ENCODE measurements around the gene SCN4B.

The SCN4B gene

GRCh38 chr11:118095493-118095892 is 57.1 kb downstream of the SCN4B start:
- DNase-seq = no peak

DNA sequence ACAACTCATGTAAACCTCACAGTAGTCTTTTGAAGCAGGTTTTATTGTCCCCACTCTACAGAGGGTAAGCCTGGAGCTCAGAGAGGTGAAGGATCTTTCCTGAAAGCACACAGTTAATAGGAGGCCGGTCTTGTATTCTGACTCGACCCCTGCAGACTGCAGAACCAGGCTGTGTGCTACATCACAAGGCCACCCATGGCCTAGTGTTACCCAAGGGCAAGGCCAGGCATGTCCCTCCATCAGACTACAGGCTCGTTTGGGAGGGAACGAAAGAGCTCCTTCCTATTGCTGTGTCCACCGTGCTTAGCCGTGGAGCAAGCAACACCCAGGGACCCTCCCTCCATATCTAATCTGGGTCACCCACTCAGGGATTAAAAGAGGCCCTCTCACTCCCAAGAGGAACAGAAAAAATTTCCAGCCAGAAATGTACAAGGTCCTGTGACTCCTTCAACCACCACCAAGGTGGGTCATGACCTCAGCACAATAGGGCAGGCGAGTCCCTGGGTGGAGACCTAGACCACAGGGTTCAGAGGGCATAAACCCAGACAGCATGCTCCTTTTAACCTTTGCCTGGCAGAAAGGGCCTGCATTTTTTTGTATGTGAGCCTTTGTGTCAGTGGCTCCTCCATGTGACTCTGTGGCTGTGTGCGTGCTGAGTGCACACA is 59.6 kb downstream of the SCN4B start:
- DNase-seq = no peak

DNA sequence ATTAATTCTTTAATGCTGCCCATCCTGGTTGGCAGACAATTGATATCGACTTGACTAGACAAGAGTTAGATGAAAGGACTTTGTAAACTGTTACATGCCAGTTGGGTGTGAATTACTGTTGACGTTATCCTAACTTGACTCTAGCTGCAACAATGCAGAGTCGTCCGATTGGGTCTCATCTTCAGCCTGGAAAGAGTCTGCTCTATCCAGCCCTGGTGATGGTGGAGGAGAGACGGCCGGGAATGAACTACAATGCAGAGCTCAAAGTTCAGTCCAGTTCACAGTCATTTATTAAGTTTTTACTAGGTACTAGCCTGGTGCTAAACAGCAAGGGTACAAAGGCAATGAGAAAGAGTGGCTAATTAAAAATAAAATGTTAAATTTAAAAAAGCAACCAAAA is 60.9 kb downstream of the SCN4B start:
- no peak for DNase-seq

DNA sequence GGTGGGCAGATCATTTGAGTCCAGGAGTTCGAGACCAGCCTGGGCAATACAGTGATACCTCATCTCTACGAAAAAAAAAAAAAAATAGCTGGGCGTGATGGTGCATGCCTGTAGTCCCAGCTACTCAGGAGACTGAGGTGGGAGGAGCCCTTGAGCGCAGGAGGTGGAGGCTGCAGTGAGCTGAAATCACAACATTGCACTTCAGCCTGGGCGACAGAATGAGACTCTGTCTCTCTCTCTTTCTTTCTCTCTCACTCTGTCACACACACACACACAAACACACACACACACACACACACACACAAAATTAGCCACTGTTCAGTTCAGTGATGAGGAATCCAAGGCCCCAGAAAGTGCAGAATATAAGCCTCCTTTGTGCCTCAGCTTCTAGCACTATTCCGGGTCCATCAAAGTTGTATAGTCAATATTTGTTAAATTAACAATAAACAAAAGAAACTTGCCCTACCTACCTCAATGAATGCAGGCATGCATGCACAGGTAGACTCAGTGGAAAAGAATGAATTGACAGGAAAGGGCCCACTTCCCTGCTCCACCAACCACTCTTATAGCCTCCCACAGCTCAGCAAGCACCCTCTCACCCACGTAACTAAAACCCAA is 62.0 kb downstream of the SCN4B start:
- DNase-seq = no peak

DNA sequence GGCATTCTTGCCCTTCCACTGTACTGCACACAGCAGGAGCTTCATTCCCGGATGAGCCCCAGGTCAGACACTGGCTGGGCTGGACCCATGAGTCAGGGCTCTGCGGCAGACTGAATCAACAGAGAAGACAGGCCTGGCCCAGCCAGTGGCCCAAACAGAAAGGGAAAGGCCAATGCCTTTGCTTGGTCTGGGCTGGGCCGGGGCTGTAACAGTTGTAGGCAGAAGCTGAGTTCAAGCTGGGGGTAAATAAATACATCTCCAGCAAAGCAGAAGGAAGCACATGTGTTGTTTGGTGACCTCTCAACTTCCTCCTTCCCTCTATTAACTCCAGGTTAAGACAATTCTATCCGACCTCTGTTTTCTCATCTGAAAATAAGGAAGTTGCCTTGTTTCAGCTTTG is 64.1 kb downstream of the SCN4B start:
- DNase-seq = no peak

GRCh38 chr11:118087931-118088330 is 64.7 kb downstream of the SCN4B start:
- no peak for DNase-seq

- DNase-seq = no peak
Measured at GRCh38 chr11:118086913-118087768, 65.5 kb downstream of the SCN4B start, which contains the start of gene SMIM35. Gene SMIM35, minus strand, starts transcription at chr11:118086963. Its CDS starts 206 bp downstream, at chr11:118086757.

GRCh38 chr11:118084656-118085055 is 68.0 kb downstream of the SCN4B start:
- no peak for DNase-seq

GRCh38 chr11:118084247-118084646 is 68.4 kb downstream of the SCN4B start:
- no peak for DNase-seq
